Activated T-helper 1 cell treated with anti-CD3 and anti-CD28 coated beads, Interleukin-12 subunit alpha, Interleukin-12 subunit beta, Interleukin-2, Interleukin-4 antibody, amounts not matched to agents 30 ng/mL and 10 ng/mL and 1 ng/mL, durations not matched to agents 14 hours and 24 hours and 36 hours (primary cell): ENCODE data around the gene PARVA. TPM values are rescaled to one million over a fixed set of nuclear protein-coding genes. Genes with fewer than 3 reads are reported as not detected.

Experiments
- DNase-seq: peaks from one replicate; pipeline ENCODE4 v3.0.0; 2021; ENCODE audit warnings: low spot score
- H3K27ac Mint-ChIP-seq: one replicate; pipeline ENCODE4 v1.8.0; 2021; ENCODE audit warnings: mild to moderate bottlenecking, mixed read lengths
- H3K27me3 Mint-ChIP-seq: one replicate; pipeline ENCODE4 v1.8.0; 2022; ENCODE audit warnings: mild to moderate bottlenecking, moderate library complexity, mixed read lengths; ENCODE audit not compliant: insufficient read depth
- H3K36me3 Mint-ChIP-seq: one replicate; pipeline ENCODE4 v1.8.0; 2021; ENCODE audit warnings: low read depth, mixed read lengths
- H3K4me1 Mint-ChIP-seq: one replicate; pipeline ENCODE4 v1.8.0; 2021; ENCODE audit warnings: low read depth, mixed read lengths
- H3K4me3 Mint-ChIP-seq: one replicate; pipeline ENCODE4 v1.8.0; 2021; ENCODE audit warnings: mild to moderate bottlenecking, moderate library complexity, mixed read lengths
- H3K9me3 Mint-ChIP-seq: one replicate; pipeline ENCODE4 v1.8.0; 2021; ENCODE audit warnings: mixed read lengths
- intact Hi-C: fragments of 100-400 bp; cut with micrococcal nuclease; formaldehyde crosslinking; loops from one replicate; pipeline ENCODE4 v1.15.1; 2024
- total RNA-seq: library from RNA; stranded (reverse); gene quantifications from 2 replicates; pipeline ENCODE4 v1.2.3, GENCODE V29; 2022

The PARVA gene
- total RNA-seq, 1 donor from 2014 or later: not detected

- Mint-ChIP-seq H3K27me3 (peaks cover 10% of the 10 kb centered on the region), H3K9me3 (no peaks in the 10 kb centered on the region), H3K27ac (no peak overlapping the region), H3K36me3 (no peaks in the 10 kb centered on the region), H3K4me3 (no peak overlapping the region), H3K4me1 (no peaks in the 10 kb centered on the region)
- intact Hi-C loops: no loop called here
- DNase-seq: no peak
Measured at GRCh38 chr11:12402025-12402424, 24.7 kb downstream of the PARVA start.

DNA sequence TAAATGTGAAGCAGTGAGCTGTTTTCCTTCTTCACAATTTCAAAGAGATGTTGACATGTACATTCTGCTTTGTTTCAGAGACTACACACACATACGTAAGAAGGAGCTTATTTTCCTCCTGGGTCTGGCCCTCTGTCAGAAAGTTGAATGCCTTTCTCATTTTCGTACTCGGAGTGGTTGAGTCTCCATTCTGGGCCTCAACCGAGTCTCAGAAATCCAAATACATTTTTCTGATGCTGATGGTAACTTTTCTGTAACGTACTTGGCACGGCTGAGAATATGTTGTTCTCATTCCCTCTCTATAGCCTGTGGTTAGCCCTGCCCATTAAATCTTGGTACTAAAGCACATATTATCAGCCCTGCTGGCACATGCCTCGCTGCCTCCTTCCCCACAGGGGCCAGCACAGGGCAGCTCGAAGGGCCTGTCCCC, 25.3 kb downstream of the PARVA start:
- Mint-ChIP-seq H3K4me3 (no peak overlapping the region), H3K4me1 (no peaks in the 10 kb centered on the region), H3K27me3 (peaks cover 10% of the 10 kb centered on the region), H3K9me3 (no peaks in the 10 kb centered on the region), H3K36me3 (no peaks in the 10 kb centered on the region), H3K27ac (no peak overlapping the region)
- no peak for DNase-seq
- intact Hi-C loops: no loop called here

DNA sequence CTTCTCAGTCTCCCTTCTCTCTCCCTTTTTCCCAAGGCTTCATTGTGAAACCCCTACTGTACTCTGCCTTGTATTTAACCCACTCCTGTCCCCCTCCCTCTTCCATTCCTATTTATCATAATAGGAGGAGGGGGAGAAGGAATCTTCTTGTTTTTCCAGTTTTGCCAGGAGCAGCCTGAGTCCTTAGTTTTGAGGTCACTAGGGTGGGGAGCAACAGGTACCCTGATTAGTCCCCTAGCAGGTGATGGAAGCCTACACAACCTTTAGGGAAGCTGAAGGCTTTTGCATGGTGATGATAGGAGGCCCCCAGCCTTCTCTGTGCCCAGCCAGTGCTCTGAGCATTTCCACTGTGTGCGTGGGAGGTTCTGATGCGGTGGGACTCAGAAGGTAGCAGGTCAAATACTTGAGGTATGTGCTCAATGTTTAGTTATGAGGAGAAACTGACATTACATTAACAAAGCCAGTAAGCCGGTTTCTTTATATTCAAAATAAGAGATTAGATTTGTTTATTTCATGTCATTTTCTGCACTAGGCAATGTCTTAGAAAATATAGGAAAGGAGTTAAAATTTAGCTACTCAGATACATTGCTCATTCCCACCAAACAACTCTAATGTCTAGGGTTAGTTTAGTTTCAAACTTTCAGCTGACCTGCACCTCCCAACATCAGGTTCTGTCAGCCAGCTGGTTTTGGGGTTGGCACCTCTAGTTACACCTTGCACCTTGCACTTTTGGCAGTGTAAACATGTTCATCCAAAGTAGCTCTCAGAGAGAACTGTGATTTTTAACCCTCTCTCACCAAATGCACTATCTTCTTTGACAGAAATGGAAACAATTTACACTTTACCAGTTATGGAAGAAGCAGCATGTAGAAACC, 26.0 kb downstream of the PARVA start:
- Mint-ChIP-seq H3K9me3 (no peaks in the 10 kb centered on the region), H3K4me1 (no peaks in the 10 kb centered on the region), H3K4me3 (no peak overlapping the region), H3K27ac (no peak overlapping the region), H3K36me3 (no peaks in the 10 kb centered on the region), H3K27me3 (peaks cover 10% of the 10 kb centered on the region)
- no peak for DNase-seq
- intact Hi-C loops: no loop called here

GRCh38 chr11:12403997-12404350, 26.6 kb downstream of the PARVA start:
- H3K27ac Mint-ChIP-seq: no peak overlapping the region
- no peak for DNase-seq
- H3K4me3 Mint-ChIP-seq: no peak overlapping the region
- no peaks in the 10 kb centered on the region for H3K4me1 Mint-ChIP-seq
- H3K36me3 Mint-ChIP-seq: no peaks in the 10 kb centered on the region
- H3K27me3 Mint-ChIP-seq: peaks cover 6% of the 10 kb centered on the region
- H3K9me3 Mint-ChIP-seq: no peaks in the 10 kb centered on the region
- intact Hi-C loops: no loop called here

DNA sequence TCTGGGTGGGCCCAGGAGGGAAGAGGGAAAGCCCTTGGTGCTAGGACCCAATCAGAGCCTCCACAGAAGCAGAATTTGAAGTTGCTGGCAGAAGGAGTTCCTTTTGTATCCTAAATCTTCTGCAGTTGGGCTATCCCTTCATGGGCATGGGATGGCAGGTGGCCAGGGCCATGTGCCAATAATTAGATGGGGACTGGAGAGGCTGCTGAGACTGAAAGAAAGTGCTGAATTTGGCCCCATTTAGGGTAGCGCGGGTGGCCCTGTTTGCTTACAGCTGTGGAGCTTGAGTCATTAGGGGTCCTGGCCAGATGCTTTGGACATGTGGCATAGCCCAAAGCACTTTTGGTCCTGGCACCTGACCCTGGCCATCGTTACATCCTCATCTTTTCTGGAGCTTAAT, 27.1 kb downstream of the PARVA start:
- DNase-seq: no peak
- peaks cover 6% of the 10 kb centered on the region for H3K27me3 Mint-ChIP-seq
- H3K27ac Mint-ChIP-seq: no peak overlapping the region
- intact Hi-C loops: no loop called here
- H3K9me3 Mint-ChIP-seq: no peaks in the 10 kb centered on the region
- no peaks in the 10 kb centered on the region for H3K36me3 Mint-ChIP-seq
- H3K4me3 Mint-ChIP-seq: no peak overlapping the region
- no peaks in the 10 kb centered on the region for H3K4me1 Mint-ChIP-seq

DNA sequence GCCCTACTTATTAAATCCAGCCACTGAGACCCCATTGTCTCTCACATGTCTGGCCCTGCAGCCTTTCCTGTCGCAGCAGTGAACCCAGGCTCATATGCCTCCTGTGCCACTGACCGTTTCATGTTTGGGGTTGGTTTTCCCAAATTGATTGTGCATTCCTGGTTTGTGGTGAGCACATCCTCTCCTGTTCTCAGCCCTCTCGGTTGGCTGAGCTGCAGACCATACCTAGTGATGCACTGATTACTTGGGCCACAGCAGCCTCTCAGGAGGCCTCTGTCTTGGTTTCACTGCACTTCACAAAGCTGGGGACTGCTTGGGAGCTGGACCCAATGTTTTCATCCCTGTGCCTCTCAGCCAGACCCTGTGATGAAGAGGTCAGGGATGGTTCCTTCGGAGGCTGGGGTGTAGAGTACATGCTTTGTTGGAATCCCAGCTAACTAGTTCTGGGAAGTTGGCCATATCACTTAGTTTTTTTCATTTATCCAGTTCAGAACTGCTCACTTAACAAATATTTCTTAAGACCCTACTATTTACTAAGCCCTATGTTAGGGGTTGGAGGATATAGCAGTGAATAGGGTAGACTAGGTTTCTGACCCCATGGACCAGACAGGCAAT, 30.9 kb downstream of the PARVA start:
- H3K27ac Mint-ChIP-seq: no peak overlapping the region
- no peak for DNase-seq
- intact Hi-C loops: no loop called here
- peaks cover 7% of the 10 kb centered on the region for H3K27me3 Mint-ChIP-seq
- H3K4me3 Mint-ChIP-seq: no peak overlapping the region
- H3K9me3 Mint-ChIP-seq: no peaks in the 10 kb centered on the region
- no peaks in the 10 kb centered on the region for H3K36me3 Mint-ChIP-seq
- H3K4me1 Mint-ChIP-seq: no peaks in the 10 kb centered on the region

- H3K9me3 Mint-ChIP-seq: no peaks in the 10 kb centered on the region
- intact Hi-C loops: no loop called here
Measured at GRCh38 chr11:12409621-12410005, 32.2 kb downstream of the PARVA start.

GRCh38 chr11:12410006-12410728, 32.8 kb downstream of the PARVA start:
- Mint-ChIP-seq H3K27ac (no peak overlapping the region), H3K27me3 (peaks cover 5% of the 10 kb centered on the region), H3K9me3 (no peaks in the 10 kb centered on the region), H3K4me3 (no peak overlapping the region), H3K36me3 (no peaks in the 10 kb centered on the region), H3K4me1 (no peaks in the 10 kb centered on the region)
- intact Hi-C loops: no loop called here
- no peak for DNase-seq

More at GRCh38 chr11:12409621-12410005, 32.2 kb downstream of the PARVA start:
- Mint-ChIP-seq H3K4me1 (no peaks in the 10 kb centered on the region), H3K36me3 (no peaks in the 10 kb centered on the region), H3K27me3 (peaks cover 5% of the 10 kb centered on the region), H3K27ac (no peak overlapping the region), H3K4me3 (no peak overlapping the region)
- DNase-seq: no peak

- no peak for DNase-seq
- Mint-ChIP-seq H3K4me1 (no peaks in the 10 kb centered on the region), H3K36me3 (no peaks in the 10 kb centered on the region), H3K4me3 (no peak overlapping the region), H3K27me3 (peaks cover 5% of the 10 kb centered on the region), H3K27ac (no peak overlapping the region), H3K9me3 (no peaks in the 10 kb centered on the region)
- intact Hi-C loops: no loop called here
Measured at GRCh38 chr11:12411393-12411792, 34.0 kb downstream of the PARVA start.

DNA sequence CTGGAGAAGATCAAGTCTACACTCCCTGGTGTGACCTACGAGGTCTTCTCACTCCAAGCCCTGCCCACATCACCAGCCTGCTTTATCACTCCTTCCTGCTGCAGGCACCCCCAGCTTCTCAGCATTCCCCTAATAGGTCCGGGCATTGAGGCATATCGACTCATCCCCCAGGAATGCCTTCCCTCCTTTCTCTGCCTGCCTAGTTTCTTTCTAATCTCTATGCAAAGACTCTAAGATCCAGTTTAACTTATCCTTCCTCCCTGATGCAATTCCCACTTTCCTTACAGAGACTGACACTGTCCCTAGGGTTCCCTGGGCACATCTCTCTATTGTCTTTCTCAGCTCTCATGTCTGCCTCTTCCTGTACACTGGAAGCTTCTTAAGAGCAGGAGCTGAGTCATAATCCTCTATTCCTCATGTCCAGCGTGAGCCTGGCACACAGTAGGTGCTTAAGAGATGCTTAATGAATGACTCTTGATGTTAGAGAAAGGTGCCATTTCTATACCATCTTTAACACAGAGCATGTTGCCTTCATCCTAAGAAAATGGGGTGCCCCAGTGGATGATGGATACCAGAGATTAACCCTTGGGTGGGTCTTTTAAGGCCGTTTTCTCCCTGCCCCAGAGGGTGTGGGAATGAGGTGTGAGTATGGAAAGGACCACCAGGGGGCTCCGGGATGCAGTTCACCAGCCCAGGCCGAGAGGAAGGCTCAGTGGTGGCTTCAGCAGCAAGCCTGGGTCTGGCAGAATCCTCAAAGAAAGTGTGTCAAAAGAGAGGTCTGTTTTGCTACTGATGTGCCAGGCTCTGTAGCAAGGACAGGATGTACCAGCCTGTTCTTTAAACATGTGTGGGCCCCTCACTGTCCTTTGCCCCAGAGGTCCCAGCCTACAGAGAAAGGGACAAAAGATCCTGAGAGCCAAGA, 34.7 kb downstream of the PARVA start:
- intact Hi-C loops: loop anchor here (2.0 kb wide), 1 partner anchor 483 kb away; no protein-coding TSS in a partner anchor
- no peak for DNase-seq
- Mint-ChIP-seq H3K4me3 (no peak overlapping the region), H3K27ac (no peak overlapping the region), H3K9me3 (no peaks in the 10 kb centered on the region), H3K36me3 (no peaks in the 10 kb centered on the region), H3K4me1 (no peaks in the 10 kb centered on the region), H3K27me3 (peaks cover 5% of the 10 kb centered on the region)

DNA sequence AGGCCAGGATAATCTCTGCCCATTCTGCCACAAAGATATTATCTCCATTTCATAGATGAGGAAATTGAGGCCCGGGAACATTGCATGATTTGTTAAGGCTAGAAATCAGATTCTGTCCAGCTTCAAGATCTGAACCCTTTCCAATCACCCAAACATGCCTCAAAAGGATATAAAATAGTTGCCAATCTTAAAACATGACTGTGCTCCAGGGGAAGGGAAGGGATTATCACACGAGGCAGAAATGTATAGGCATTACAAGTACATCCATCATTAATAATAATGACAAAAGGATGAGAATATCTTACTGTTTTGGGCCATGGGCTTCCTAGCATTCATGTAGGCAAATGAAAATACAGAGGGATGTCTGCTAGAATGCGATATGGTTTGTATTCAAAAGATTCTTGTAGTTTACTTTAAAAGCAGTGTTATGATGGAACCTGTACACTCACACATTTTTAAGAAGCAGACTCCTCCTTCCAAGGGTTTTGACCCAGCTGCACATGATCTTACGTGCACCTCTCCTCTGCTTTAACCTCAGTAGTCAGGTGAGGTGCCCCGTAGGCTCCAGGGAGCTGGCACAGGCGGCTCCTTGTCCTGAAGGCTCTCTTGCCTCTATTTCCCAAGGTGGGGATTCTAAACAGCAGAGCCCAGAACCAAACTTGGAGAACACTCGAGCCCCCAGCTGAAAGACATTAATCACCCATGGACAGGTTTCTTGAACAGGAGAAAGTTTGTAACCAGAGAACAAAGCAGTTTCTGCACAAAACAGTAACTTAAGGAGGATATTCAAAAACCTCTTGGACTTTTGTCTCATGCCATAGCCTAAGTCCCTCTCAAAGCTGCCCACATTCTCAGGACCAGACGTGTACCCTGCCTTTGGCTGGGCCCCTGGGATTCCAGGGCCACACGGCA, 36.0 kb downstream of the PARVA start:
- intact Hi-C loops: loop anchor here (2.0 kb wide), 1 partner anchor 481 kb away; no protein-coding TSS in a partner anchor
- H3K36me3 Mint-ChIP-seq: no peaks in the 10 kb centered on the region
- no peaks in the 10 kb centered on the region for H3K4me1 Mint-ChIP-seq
- no peaks in the 10 kb centered on the region for H3K9me3 Mint-ChIP-seq
- H3K27me3 Mint-ChIP-seq: peaks cover 5% of the 10 kb centered on the region
- DNase-seq: no peak
- no peak overlapping the region for H3K27ac Mint-ChIP-seq
- no peak overlapping the region for H3K4me3 Mint-ChIP-seq
